HG02885 (cell line): Measurements from ENCODE around the gene MYO5C.

Source experiments
- ATAC-seq: cut with Tn5 transposase; IDR thresholded peaks from one replicate; pipeline ENCODE4 v1.9.1; 2021; ENCODE audit warnings: mild to moderate bottlenecking; ENCODE audit not compliant: unreplicated experiment, poor library complexity

MYO5C gene

DNA sequence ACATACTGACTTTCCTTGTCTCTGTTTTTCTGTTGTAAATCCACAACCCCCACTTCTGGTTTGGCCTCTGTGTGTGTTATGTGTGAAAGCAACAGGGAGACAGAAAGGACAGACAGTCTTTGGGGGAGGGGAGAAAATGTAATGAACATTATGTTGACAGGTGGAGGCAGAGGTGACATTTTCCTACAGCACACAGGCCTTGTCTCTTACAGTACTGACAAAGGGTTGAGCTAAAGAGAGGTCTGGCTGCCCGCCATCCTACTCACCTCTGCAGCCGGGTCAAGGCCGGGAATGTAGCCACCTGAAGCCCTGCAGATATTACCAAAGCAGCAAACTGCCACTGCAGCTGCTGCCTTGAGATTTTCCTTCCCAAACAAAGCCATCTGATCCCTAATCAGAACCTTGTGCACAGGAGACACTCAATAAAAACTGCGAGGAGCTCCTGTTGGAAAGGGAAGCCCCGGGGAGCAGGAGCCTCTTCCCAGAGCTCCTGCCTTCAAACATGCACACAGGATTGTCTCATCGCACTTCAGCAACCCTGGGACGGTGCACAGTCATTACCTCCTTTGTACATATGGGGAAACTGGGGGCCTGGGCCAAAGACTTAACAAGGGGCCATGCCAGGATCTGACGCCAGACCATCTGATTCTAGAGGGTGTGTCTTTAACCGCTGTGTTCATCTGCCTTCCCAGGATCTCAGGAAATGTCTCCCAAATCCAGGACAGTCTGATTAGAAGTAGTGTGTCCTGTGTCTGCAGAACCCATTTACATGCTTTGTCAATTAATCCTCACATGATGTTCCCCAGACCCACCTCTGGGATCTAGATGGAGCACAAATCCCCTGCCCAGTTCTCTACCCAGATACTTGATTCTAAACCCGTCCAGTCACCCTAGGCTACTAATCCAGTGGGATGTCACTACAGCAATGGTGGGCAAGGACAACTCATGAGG is 14.2 kb downstream of the MYO5C start:
- no peak for ATAC-seq

DNA sequence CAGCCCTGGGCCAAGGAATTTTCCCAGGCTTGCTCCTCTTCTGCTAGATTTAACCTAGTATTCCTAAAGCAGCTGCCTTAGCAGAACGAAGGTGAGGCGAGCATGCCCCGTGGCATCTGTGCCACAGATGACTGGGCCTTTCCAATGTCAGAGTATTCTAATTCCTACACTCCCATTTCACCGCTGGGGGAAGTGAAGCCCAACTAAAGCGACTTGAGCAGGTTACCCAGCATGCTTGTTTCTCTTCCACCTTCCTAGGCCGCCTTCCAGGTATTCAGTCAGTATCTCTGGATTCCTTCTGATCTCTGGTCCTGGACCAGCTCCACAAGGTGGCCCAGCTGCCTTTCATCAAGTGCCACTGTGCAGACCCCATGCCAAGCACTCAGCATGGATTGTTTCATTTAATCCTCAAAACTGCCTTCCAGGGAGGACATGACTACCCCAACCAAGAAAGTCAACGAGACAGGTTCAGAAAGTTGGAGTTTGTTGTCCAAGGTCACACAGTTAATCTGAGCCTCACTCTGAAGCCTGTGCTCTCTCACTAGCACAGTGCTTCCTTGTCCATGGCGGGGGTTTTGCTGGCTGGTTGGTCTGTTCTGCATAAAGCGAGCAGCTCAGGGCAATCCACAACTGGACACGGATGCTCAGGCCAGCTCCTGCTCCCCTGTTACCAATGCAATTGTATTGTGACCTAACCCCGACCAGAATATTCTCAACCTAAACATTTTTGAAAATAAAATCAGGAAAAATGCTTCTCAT is 15.1 kb downstream of the MYO5C start:
- no peak for ATAC-seq

DNA sequence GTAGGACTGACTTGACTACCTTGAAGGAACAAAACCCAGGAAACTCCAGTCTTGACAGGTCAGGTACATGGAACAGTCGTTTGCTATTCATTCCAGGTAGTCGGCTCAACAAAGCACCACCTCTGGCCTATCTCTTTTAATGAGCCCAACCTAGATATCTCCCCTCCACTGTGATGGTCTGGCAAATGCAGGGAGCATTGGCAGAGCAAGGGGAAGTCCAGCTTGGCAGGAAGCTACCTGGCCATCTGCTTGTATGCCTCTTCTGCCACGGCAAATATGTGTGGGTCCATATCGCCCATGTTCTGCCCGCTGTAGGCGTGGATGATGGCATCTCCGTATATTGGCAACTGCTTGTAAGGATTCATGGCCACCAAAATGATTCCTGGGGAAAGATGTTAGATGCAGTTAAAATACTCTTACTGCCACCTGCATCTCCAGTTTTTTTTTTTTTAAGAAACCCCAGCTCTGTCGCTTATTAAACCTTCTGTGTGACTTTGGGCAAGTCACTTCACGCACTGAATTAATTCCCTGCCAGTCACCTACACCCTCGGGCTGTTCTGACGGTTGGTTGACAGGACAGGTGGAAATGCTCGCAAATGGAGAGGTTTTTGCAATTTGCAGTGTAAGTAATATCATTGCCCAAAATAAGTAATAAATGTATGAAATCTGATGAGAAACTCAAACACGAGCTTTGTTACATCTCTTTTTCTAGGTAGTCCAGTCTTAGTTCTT is 16.8 kb downstream of the MYO5C start:
- no peak for ATAC-seq

DNA sequence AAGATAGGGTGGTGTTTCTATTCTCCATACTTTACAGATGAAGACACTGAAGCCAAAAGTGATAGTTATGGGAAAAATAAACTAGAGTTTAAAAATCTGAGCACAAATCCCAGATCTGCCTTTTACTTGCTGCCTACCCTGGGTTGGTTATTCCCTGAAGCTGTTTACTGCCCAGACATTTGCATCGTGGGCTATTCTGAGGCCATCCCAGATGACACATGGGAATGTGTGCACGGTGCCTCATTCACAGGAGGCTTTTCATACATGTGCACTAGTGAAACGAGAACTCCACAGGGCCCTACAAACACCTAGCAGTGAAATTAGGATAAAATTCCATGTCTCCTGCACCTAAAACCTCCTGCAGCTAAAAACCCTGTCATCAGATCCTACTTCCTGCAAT is 17.5 kb downstream of the MYO5C start:
- ATAC-seq: no peak

DNA sequence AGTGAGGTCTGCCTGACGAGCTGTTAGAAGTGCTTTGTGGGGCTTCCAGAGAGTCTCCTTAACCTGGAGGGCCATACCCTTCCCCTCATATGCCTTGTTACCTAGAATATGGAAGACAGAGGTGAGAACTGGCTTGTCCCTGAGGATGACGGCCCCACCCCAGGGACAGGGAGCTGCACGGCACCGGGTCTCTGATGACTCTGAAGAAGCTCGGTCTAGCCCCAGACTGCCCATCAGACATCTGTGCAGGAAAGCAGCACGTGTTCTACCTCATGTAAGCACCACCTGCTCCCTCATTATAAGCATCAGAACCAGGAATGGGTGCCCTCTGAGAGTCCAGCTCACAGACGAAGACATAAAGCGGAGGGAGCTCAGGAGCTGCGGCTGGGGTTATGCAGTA is 18.0 kb downstream of the MYO5C start:
- no peak for ATAC-seq

DNA sequence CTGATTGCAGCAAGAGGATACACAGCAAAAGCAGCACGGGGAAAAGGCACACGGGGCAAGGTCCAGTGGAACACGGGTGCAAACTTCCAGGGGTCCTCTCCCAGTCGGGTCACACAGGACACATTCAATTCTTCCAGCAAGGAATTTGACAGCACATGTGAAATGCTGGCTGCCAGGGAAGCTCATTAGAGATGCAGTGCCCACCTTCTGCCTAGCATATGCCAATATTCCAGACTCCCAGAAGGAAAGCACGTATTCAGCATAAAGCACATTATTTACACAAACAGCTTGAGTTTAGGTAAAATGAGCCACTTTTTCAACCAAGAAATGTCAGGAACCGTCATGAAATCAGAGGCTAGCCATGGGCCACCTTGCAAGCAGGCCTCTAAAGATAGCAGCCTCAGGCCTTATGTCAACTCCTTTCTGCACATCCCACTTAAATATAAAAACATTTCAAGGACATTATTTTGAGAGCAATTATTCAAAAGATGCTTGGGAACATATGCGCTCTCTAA is 19.3 kb downstream of the MYO5C start:
- no peak for ATAC-seq

DNA sequence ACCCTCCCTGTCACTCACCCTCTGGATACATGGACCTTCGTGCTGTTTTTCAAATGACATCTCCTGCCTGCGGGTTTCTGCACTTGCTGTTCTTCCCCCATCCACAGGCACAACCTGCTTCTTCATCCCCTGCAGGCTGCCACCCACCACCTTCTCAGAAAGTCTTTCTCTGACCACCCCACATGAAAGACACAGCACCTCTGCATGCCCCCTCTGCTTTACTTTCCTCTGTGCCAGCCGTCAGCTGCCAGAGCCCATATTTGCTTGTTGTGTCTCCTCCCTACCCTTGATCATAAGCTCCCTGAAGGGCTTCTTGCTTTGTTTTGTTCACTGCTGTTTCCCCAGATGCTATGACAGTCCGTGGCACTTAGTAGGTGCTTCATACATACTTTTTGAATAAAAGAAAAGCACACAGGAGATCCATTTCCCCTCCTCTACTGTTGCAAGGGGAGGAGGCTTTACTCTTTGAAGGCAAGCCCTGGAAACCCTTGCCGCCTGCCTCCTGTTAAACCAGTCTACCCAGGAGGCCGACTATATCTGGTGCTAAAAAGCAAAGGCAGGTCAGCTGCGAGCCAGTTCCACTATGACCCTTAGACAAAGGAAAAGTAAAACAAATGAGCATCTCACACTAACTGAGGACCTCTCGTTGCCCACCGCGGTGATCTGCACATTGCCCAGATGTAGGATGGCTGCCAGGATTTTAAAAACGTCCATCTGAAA is 31.9 kb downstream of the MYO5C start:
- no peak for ATAC-seq

DNA sequence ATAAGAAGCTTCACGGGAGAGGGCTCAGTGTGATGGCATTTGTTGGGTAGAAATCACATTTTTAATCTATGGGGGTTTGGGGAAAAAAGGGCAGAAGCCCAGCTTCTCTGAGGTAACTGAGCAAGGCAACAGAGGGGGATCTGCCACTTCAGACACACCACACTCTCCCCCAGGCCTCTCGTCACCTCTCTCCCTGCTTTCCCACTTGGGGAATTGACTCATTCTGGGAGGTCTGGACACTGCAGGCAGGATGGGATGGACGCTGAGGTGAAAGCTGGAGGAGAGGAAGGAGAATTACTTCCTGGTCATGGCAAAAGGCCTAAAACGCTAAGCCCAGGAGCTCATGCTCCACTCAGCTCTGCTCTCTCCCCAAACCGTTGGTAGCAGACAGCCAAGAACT is 33.2 kb downstream of the MYO5C start:
- no peak for ATAC-seq

DNA sequence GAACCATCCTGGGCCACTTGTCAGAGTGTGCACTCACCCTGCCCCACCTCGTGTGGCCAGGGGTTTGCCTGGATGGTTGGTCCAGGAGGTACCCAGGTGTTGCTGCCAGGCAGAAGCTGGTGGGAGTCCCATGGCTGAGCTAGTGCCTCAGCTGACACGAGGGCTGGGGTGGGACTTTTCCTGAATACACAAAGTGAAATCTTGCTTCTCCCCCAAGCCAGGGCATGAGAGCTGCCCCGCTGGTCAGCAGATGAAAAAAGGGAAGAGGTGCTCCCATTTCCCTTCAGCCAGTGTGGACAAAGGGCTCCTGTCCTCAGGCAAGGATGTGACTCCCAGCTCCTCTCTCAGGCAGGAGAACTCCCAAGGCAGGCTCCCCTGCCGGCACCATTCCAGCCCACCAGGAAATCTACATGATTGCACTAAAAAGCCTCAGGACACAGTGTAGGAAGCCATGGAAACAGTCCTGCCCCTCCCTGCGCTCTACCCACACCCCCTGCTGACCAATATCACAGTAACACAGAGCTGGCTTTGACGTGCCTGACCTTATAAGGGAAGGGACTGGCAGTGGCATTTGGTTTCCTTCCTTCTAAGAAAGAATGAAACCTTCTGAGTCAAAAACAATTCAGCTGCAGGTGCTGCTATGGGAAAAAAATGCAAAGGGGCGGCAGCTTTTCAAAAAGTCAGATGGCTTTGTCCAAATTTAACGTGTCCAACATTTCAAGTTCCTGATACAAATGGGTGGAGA is 33.9 kb downstream of the MYO5C start:
- ATAC-seq: peak; percentile 99

DNA sequence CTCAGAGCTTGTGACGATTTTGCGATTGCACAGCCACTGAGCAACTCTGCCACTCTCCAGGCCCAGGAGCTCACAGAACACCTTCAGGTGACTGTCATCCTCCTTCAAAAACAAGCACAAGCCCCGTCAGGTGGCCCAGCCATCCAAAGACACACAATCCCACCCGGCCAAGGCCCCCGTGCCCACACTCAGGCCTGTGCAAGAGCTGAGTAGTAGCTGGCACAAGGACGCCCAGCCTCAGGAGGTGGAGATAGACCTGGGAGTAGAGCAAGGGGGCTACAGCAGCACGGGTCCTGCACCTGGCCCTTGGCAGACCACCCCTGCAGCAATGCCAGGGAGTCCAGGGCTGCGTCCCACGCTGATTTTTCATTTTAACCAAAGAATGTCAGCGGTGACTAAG is 34.6 kb downstream of the MYO5C start:
- ATAC-seq: no peak

DNA sequence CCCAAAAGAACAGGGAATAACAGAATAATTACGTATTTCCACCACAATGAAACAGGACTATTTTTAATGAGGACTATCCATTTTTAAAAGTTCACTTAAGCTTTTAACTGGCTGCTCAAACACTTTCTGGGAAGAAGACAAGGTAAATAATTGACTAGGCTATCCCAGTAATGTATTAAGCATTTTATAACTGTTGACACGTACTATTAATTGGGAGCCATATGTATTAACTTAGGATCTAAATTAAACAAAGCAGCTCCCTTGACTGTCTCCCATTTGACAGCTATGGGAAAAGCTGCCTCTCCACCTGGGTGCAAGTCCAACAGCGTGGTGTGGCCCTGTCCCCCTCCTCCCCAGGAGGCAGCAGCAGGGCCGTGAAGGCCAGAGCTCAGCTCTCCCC is 36.1 kb downstream of the MYO5C start:
- no peak for ATAC-seq

DNA sequence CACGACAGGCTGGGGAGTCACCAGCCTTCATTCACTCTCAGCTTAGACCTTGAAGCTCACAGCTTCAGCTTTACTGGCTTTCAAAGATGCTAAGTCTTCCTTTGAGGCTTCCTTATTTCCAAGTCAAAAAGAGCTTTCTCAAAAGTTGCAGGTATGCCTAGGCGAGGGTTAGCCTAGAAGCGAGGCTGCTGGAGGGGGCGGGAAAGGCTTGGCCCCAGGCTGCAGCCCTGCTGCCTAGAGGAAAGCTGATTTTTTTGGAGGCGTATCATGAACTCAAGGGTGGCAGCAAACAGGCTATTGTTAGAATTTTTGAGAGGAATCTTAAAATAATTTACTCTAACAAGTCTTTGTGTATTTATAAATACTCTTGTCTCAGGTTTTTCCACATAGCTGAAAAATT is 37.1 kb downstream of the MYO5C start:
- ATAC-seq: no peak

DNA sequence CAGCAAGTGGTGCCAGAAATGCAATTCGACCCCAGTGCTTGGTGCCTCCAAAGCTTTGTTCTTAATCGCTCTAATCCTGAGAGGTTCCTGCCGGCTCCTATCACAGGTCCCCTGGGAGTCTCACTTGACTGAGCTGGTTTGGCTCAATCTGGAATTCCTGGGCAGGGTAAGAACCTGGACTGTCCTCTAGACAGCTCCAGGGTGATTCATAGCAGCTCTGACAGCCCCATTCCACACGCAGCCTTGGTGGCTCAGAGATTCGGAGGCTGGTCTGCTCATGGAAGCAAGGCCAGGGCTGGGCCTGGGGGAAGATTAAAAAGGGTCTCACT is 37.9 kb downstream of the MYO5C start:
- no peak for ATAC-seq

DNA sequence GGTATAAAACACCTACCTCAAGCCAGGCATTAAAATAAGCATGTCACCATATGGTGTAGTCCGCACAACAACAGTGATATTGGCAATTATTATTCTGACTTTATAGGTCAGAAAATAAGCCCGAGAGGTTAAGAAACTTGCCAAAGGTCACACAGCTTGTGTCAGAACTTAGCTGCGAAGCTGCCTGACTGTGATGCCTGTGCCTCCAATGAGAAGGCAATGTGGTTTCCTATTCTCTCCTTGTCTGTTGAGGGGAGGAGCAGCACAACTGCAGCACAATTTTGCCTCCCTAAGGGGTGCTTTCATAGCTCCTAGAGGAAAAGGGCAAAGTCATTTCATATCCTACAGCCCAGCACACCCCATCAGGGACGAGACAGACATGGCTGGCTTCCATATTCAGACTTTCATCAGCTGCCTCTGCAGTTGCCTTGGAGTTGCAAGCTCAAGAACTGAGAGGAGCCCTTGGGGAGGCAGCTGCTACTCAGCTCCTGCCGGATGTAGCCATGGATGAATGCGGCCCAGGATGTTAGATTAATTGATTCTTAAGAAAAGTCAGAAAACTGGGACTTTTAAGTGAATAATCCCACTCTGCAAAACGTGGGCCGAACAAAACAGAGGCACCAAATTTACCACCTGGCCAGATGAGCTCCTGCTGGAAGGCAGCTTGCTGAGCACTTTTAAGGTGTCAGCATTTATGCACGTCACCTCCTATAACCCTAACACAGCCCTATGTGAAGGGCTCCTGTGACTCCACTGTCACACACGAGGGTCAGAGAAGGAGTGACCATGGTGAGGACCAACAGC is 38.5 kb downstream of the MYO5C start:
- ATAC-seq: no peak

DNA sequence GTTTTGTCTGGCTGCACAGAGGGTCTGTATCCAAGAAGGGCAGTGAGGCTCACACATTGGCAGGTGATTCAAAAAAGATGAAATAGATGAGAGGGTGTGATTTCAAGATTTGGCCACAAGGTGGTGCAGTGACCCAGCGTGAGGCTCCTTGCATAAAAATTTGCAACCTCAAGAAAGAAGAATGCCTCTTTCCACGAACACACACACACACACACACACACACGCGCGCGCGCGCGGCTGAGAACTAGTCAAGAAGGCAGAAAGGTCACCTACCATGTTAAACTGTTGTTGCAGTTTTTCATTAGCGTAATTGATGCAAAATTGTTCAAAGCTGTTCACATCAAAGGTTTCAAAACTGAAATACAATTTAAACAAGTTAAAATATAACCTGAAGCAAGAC is 39.2 kb downstream of the MYO5C start:
- ATAC-seq: peak; percentile 43

DNA sequence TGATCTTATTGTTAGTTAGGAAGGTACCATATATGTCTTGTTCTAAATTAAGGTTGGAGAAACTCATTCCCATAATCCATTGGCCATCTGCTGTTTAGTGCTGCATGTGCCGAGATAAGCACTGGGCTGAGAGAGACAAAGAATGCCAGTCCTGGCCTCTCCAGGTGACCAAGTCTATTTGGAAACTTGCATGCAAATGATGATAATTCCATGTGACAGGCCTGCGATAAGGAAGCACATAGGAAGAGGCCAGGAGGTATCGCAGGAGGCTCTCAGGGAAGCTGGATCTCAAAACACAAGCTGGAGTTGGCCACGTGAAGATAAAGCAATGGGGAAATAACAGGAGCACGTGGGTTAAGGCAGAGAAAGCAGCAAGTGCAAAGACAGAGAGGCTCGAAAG is 39.7 kb downstream of the MYO5C start:
- ATAC-seq: no peak

DNA sequence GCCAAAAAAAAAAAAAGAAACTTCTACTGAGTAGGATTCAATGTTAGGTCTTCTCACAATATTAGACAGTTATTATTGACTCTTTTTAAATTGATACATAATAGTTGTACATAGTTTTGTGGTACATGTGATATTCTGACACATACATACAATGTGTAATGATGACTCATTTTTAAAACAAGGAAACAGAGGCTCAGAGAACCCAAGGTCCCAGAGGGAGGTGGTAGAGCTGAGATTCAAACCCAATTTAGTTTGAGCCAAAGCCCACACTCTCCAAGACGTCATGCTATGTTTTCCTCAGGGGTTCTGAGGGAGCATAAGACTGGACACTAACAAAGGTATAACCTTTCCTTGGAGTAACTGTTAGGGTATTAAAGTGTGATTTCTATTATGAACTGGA is 40.6 kb downstream of the MYO5C start:
- ATAC-seq: no peak

DNA sequence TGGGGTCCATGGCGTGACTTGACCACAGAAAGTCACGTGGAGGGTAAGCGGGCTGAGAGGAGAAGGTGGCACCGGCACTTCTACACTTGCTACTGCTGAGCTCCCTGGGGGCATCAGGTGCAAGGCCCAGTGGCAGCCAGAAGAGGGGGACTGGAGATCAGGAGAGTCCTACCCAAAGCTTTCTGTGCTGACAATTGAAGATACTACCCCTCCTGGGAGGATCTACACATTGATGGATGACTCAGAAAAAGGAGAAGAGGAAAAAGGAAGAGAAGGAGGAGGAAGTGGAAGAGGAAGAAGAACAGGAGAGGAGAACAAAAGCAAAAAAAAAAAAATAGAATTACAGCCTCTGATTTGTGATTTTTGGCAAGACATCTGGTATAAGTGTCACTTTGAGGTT is 41.2 kb downstream of the MYO5C start:
- no peak for ATAC-seq

DNA sequence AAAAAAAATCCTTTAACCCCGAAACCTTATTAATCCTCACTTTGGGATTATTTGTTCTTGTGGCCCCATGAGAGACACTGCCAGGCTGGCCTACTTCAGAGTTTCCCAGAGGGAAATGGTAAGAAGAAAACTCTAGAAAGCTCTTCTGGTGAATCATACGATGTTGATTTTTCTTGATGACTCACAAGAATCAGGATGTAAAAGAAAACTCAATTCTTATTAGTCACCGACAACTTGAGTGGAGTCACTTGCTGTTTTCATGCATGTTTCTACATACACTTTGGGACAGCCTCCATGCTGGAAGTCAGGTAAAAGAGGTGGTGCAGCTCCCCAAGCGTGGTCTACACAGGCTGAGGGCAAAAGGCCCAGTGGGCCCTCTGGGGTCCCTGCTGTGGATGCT is 42.8 kb downstream of the MYO5C start:
- no peak for ATAC-seq
